Hepatocyte (in vitro differentiated cells): ENCODE measurements around the gene FMNL1.

Experiments used
- EZH2phosphoT487 ChIP-seq: fragments of 200-600 bp; sonication (generic); IDR thresholded peaks from one replicate; pipeline ENCODE4 v1.6.1; 2018; ENCODE audit warnings: antibody characterized with exemption, mild to moderate bottlenecking, low read depth, moderate library complexity; ENCODE audit not compliant: unreplicated experiment, severe bottlenecking
- TF ChIP-seq, protein P1 (sequence below): fragments of 200-600 bp; sonication (generic); IDR thresholded peaks from 2 replicates; pipeline ENCODE4 v1.5.1; 2016; ENCODE audit warnings: antibody characterized with exemption, mild to moderate bottlenecking; ENCODE audit not compliant: poor library complexity

DNA sequence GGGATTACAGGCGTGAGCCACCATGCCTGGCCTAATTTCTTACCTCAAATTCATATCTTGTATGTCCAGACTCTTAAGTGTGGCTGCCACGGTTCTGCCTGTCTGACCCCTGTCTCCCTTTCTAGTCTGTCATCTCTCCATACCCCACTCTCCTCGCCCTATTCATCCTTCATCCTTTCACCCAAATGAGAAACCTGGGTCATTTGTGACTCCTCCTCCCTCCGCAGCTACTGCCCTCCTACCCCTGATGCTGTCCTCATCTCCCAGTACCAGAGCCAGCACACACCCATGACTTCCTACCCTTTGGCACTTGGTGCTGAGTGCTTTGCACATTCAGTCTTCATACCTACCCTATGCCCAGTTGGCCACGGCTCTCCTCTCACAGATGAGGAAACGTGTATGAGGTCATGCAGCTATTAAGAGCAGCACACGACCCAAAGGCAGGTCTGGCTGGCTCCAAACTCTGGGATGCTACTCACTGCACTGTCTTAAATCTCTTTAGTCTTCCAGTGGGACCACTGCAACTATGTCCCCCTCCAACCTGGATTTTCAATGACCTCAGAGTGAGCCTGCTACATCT, 38.6 kb downstream of the FMNL1 start:
- TF ChIP-seq, protein P1, sequence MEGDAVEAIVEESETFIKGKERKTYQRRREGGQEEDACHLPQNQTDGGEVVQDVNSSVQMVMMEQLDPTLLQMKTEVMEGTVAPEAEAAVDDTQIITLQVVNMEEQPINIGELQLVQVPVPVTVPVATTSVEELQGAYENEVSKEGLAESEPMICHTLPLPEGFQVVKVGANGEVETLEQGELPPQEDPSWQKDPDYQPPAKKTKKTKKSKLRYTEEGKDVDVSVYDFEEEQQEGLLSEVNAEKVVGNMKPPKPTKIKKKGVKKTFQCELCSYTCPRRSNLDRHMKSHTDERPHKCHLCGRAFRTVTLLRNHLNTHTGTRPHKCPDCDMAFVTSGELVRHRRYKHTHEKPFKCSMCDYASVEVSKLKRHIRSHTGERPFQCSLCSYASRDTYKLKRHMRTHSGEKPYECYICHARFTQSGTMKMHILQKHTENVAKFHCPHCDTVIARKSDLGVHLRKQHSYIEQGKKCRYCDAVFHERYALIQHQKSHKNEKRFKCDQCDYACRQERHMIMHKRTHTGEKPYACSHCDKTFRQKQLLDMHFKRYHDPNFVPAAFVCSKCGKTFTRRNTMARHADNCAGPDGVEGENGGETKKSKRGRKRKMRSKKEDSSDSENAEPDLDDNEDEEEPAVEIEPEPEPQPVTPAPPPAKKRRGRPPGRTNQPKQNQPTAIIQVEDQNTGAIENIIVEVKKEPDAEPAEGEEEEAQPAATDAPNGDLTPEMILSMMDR: no peak
- TF ChIP-seq EZH2phosphoT487: no peak
